Amniotic stem cell (primary cell): Measurements from ENCODE around the gene TASP1.
A peak's percentile ranks its signal among the peaks of the same experiment; 100 is the strongest.
"Not testable (repeated sequence)": the region's sequence is repeated elsewhere in the genome, so short reads cannot be mapped to it uniquely, and the experiment has no call there.

Source experiments
- DNase-seq: peaks from one replicate; lab custom pipeline; 2025; lab: John Stamatoyannopoulos, UW

The TASP1 gene

DNA sequence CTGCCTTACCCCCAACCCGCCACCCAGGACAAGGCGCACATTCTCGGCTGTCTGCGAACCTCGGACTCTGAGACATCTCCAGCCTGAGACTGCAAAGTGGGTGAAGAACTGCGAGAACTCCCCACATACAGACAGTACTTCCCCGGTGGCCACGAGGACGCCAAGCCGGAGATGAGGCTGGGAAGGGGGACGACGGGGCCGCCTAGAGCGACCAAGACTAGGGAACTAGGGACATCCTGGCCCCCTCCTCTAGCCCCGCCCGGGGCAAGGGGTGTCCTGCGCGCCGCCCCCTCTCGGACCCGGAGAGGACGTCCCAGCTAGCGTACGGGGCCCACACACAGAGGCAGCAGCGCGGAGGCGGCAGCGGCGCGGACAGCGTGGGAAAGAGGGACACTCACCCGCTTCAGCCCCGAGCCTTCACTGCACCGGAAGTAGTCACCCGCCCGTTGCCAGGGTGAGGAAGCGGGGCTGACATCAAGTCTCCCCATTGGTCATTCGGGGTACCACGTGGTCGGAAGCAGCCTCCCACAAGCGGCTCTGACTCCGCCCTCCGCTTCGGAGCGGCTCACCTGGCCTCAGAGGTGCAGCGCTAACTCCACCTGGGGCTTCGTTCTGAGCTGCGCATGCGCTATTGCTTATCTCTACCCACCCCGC is at the start of gene TASP1:
Gene TASP1, minus strand, starts transcription at position 437 of the 654 bp plus-strand sequence. CDS start 8,854 bp downstream, outside the sequence.
- DNase-seq, result peak; percentile 90

DNA sequence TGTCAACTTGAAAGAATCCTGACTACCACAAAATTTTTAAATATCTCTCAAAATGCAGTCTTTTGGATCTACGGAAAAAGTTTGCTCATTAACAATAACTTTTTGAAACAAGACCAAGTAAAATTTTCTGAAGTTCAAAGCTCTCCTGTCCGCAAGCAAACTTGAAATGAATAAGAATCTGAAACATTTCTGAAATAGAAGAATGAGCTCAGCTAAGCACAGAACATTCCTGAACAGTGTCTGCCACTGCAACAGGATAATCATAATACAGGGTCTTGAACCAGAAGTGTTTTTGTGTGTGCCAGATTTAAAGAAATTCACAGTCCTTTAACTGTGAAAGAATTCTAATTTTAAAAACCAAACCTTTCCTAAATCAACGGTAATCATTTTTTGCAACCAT is 49.1 kb upstream of the TASP1 start:
- DNase-seq, result no peak

DNA sequence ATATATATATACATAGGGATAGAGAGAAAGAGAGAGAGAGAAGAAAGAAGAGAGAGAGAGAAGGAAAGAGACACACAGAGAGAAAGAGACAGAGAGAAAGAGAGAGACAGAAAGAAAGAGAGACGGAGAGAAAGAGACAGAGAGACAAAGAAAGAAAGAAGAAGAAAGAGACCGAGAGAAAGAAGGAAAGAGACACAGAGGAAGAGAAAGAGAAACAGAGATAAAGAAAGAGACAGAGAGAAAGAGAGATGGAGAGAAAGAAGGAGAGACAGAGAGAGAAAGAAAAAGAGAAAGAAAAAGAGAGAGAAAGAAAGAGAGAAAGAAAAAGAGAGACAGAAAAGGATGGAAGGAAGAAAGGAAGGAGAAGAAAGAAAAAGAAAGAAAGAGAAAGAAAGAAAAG is 46.9 kb upstream of the TASP1 start:
- DNase-seq, result no peak

GRCh38 chr20:13684566-13685222 is 46.0 kb upstream of the TASP1 start:
- no peak for DNase-seq

DNA sequence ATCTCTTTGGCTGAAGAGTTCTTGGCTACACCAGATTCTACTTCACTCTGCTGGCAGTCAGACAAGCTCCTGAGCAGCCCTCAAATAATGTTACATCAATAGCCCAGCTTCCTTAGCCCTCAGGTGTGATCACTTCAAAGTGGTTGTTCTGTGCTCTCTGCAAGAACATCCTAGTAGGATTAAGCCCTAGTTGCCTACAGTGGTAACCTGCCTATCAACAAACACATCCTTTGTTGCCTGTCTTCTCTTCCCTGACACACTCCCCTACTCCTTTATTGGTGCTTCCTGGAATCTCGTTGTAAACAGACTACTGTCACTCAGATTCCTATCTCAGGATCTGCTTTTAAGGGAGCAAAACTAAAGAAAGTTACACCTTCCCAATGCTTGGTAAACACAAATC is 45.1 kb upstream of the TASP1 start:
- no peak for DNase-seq

DNA sequence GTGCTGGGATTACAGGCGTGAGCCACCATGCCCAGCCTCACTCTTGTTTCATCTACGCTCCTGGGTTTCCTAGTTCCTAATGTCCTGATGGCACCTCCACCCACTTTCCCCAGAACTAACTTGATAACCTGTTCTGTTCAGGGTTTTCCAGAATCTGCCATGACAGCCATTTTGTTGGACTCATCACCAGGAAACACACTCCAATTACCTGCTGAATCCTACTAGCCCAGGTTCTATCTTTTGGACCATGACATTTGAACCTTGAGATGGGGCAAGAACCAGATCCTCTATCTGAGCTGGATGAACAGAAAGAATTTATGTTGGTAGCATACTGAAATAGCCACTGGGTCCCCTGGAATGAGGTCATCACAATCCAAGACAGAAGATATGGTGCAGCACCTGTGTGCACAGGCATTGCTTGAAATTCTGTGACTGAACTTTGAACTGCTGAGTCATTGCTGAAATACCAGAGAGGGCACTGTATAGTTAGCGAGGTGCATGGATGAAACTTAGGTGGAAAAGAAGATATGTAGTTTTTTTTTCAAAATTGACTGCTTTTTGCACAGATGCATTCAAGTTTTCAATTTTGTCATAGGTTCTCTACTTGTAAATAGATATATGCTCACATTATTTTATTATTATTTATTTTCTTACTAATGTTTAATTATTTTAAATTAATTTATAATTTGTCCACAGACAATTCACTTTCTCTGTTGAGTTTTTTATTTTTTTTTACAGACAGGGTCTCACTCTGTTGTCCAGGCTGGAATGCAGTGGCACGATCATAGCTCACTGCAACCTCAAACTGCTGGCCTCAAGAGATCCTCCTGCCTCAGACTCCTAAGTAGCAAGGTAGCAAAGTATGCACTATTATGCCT is 42.8 kb upstream of the TASP1 start:
- DNase-seq, result no peak

GRCh38 chr20:13678944-13679343 is 40.2 kb upstream of the TASP1 start:
- DNase-seq, result no peak

- DNase-seq, result no peak
Measured at GRCh38 chr20:13677241-13677640, 38.5 kb upstream of the TASP1 start.

- no peak for DNase-seq
Measured at GRCh38 chr20:13676682-13677081, 38.0 kb upstream of the TASP1 start.

DNA sequence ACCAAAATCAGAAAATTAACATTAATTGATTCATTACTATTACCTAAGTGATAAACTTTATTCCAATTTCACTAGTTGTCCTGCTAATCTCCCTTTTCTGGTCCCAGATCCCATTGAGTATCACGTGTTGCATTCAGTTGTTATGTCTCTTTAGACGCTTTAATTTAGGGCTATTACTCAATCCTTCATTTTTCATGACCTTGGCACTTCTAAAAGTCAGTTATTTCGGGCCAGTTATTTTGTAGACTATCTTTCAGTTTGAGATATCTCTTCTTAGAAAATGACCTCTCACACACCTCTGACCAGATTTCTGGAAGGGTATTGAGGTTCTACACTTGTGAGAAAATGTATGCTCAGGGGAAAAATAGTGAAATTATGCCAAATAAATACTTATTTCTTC is 34.0 kb upstream of the TASP1 start:
- no peak for DNase-seq

DNA sequence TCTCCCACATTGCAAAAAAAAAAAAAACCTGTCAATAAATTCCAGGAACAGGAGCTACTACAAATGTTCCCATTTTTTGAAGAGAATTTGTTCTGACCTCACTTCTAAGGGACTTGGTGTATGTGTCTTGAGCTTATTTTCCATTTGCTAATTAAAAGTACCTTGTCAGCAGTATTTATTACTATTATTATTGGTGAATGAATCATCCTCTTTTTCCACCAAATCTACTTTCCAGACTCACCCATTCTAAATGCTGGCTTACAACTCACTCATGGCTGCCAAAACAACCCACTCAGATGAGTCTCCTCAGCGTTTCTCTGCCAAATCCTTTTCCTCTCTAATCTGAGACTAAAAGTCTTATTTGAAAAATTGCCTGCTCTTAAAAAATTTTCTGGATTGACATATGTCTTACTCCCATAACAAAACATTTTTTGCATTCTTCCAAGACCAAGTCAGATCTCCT is 33.2 kb upstream of the TASP1 start:
- no peak for DNase-seq

- DNase-seq, result no peak
Measured at GRCh38 chr20:13671512-13671911, 32.8 kb upstream of the TASP1 start.

DNA sequence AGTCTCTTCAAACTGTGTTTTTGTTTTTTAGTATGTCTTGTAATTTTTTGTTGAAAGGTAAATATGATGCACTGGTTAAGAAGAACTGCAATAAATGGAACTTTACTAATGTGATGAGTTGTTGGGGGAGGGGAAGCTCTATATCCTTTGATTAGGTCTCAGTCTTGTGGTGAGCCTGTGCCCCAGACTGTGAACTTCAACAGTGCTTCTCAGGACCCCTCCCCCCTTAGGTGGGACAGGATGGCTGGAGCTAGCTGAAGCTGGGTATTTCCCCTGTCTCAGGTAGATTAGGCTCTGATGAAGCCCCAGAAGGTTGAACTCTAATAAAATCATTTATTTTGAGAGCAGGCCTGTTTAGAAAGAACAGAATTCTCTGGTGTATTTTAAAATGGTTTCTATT is 31.4 kb upstream of the TASP1 start:
- DNase-seq, result no peak

DNA sequence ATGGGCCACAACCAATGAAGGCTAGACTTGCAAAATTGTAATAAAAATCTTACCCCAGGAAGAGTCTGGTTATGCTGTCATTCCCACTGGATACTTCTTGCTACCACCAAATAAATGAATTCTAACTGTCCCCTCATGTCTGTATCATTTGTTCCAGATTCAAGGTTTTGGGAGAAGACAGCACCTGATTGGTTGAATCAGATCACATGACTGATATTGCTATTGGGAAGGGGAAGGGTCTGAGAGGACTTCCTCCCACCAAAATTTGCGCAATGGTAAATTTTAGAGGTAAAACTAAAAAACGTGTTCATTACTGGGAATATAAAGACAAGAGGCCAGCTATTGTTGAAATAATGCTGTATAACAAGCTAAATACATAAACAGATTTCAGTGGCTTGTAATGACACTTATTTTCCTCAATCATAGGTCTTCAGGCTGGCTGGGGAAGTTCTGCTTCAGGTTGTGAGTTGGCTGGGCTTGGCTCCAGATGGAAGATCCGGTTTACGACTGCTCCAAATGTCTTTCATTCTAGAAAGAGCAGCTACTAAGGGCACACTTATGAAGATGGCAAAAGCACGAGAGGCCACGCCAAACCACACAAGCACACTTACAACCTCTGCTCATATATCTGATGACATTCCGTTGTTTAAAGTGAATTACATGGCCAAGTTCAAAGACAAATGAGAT is 27.1 kb upstream of the TASP1 start:
- DNase-seq, result no peak

DNA sequence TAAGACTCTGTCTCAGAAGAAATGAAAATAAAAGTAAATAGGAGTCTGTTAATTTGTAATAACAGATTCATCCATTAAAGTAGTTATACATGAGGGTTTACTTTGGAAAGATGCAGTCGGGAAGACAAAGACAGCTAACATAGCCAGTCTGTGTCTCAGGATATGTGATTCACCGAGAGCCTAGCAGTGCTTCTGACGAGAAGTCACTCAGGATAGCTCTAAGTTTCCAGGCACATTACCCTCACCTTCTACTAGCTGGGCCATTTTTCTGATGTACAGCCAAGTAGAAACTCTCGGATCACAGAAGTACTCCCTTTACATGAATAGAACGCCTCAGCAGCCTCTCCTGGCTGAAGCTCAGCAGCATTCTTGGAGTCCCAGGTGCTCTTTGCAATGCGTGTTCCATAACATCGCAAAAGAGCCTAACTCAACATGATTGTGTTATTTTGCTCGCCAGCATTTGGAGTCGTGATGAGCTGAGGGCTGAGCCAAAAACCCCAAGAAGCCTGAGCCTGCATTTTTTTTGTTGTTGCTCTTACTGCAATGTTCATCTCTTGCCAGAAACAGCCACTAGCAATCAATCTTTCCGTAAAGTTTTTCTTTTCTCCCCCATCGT is 22.4 kb upstream of the TASP1 start:
- no peak for DNase-seq

GRCh38 chr20:13659288-13659687 is 20.6 kb upstream of the TASP1 start:
- DNase-seq, result no peak

DNA sequence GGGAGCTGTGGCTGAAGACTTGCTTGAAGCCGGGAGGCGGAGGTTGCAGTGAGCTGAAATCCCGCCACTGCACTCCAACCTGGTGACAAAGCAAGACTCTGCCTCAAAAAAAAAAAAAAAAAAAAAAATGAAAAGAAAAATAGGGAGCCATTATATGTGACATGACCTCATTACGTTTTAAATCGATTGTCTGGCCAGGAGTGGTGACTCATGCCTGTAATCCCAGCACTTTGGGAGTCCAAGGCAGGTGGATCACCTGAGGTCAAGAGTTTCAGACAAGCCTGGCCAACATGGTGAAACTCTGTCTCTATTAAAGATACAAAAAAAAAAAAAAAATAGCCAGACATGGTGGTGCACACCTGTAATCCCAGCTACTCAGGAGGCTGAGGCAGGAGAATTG is 19.3 kb upstream of the TASP1 start:
- DNase-seq, result not testable (repeated sequence)

DNA sequence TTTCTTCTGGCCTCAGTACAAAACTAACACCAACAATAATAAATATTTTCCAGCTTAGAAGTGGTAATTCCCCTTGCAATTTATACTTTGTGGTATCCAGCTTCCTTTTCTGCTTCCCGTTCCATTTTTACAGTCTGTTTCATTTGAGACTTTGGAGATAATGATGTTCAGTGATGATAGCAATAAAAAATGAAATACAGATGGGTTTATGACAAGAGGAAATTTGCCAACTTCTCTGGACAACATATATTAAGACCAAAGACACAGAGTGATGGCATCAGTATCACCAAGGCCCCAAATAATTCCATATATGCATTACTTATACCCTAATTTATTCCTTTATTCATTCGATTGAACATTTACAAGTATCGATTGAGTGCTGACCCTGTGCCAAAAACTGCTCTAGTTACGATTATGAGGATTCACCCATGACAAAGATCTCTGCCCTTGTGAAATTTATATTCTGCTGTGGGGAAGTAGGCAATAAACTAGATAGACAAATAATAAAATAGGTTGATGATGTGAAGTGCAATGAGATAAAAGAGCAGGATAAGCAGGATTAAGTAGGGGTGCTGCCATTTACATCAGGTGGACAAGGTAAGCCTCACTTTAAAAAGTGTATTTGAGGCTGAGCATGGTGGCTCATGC is 18.1 kb upstream of the TASP1 start:
- DNase-seq, result no peak

DNA sequence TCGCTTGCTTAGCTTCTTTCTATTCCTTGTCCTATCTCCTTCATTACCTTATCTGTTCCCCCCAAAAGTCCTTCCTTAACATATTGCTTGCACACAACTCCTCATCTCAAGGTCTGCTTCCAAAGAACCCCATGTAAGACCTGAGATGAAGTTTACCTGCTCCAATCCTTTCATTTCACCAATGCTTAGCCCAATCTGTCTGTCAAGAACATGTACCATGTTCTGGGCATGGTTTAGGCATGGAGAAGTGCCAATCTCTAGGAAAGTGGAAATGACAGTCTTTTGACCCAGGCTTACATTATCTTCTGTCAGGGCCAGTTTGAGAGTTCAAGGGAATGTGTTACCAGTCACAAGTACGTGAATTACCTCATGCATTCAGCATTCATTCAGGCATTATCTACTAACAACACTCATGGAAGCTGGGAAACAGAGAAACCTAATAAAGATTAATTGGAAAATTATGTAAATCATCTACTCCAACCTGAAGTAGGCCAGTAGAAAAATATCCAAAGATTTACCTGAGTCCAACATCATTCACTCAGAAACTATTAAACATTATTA is 15.8 kb upstream of the TASP1 start:
- DNase-seq, result no peak

DNA sequence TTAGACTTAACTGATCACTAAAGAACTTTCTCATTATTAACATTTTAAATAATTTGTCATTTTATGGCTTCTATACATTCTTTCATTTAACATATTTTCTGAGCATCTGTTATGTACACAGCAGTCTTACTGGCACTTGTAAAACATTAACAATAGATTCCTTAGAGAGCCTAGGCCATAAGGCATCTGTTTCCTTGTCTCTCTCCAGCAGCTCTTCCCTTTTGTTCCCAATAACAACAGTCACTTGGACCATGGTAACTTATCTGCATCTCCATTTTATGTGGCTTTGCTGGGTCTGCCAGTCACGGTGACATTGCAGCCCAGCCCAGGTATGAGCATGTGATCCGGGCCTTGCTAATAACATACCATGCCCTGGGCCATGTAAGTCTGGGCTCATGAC is 11.7 kb upstream of the TASP1 start:
- no peak for DNase-seq
